IPS-18a (cell line): ENCODE data around the gene CD300LG.
"Not testable (repeated sequence)": the region's sequence is repeated elsewhere in the genome, so short reads cannot be mapped to it uniquely, and the experiment has no call there.

Experiments used
- H3K27ac ChIP-seq: one replicate; pipeline ENCODE4 v1.5.1; 2013; ENCODE audit warnings: low read length
- H3K27me3 ChIP-seq: one replicate; pipeline ENCODE4 v1.6.1; 2013; ENCODE audit warnings: mild to moderate bottlenecking, low read length; ENCODE audit not compliant: control insufficient read depth, insufficient read depth
- H3K36me3 ChIP-seq: one replicate; pipeline ENCODE4 v1.6.1; 2013; ENCODE audit warnings: low read depth, low read length; ENCODE audit not compliant: control insufficient read depth
- H3K4me1 ChIP-seq: one replicate; pipeline ENCODE4 v1.6.1; 2013; ENCODE audit warnings: low read depth, low read length; ENCODE audit not compliant: control insufficient read depth
- H3K4me3 ChIP-seq: one replicate; pipeline ENCODE4 v1.5.1; 2013; ENCODE audit warnings: low read length
- H3K9ac ChIP-seq: one replicate; pipeline ENCODE4 v1.6.1; 2013; ENCODE audit warnings: mild to moderate bottlenecking, low read length, moderate library complexity
- H3K9me3 ChIP-seq: one replicate; pipeline ENCODE4 v1.6.1; 2013; ENCODE audit warnings: low read depth, low read length; ENCODE audit not compliant: control insufficient read depth

The CD300LG gene

DNA sequence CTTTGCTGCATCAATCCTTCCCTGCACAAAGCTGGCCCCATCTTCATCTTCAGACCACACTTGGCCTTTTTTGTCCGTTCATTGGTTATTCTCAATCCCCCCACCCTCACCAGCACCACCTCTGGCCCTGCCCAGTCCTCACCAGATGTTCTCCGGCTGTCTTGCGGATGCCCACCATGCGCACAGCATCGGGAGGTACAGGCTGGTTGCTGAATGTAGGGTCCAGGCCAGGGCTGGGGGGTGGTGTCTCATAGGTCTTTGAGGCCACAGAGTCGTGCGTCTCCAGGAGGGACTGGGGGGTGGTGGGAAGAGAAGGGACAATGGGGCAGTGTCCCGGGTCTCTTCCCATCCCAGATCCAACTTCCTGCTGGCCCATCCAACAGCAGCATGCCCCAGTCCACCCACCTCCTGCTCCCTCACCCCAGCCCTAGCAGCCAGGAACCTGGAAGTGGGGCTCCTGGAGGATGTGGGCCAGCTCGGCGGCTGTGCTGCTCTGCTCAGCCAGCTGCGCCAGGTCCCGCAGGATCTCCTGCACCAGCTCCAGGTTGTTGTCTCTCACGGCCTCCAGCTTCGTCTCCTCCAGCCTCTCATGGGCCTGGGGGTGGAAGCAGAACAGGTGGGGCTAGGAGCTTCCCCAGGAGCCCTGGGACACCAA, 35.9 kb downstream of the CD300LG start:
- no peak overlapping the region for H3K4me3 ChIP-seq
- no peak overlapping the region for H3K27ac ChIP-seq
- no peaks in the 10 kb centered on the region for H3K27me3 ChIP-seq
- H3K4me1 ChIP-seq, result peaks cover 10% of the 10 kb centered on the region
- no peaks in the 10 kb centered on the region for H3K9me3 ChIP-seq
- no peaks in the 10 kb centered on the region for H3K36me3 ChIP-seq
- H3K9ac ChIP-seq, result no peak overlapping the region

DNA sequence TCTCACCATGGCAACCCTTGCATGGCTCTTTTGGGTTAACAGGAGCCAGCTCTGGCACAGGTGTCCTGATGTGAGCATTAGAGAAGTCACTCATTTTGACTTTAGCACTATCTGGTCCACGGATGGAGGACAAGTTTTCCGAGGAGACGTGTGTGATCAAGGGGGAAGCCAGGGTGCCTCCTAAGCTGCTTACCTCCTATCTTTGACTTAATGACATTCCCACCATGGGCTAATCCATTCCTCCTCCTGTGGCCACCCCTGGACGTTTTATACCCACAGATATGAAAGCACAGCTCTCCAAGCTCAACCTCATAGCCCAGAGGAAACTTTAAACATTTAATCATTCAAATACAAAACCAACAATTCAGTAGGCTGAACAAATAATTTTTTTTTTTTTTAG, 41.6 kb downstream of the CD300LG start:
- Histone ChIP-seq H3K27ac (no peak overlapping the region), H3K27me3 (no peaks in the 10 kb centered on the region), H3K36me3 (no peaks in the 10 kb centered on the region), H3K9me3 (no peaks in the 10 kb centered on the region), H3K4me3 (no peak overlapping the region), H3K9ac (no peak overlapping the region), H3K4me1 (peaks cover 22% of the 10 kb centered on the region)

DNA sequence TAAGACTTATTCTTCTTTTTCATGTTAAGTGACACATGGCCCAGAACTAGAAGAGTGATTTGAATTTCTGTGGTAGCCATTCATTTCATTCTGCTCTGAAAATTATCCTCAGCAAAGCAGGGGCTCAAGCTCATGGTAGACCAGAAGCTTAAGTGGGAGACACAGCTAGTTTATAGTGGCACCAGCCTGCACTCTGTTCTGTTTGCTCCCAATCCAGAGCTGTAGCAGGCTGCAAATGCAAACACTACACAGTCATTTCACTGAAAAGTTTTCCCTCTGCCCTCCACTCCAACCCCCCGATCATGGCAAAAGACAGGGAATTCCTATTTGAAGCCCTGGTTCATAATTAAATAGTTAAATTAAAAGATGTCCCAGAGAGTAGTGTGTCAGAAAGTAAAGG, 43.3 kb downstream of the CD300LG start:
- Histone ChIP-seq H3K36me3 (no peaks in the 10 kb centered on the region), H3K4me3 (no peak overlapping the region), H3K9me3 (no peaks in the 10 kb centered on the region), H3K27me3 (no peaks in the 10 kb centered on the region), H3K27ac (no peak overlapping the region), H3K4me1 (peaks cover 23% of the 10 kb centered on the region), H3K9ac (no peak overlapping the region)

DNA sequence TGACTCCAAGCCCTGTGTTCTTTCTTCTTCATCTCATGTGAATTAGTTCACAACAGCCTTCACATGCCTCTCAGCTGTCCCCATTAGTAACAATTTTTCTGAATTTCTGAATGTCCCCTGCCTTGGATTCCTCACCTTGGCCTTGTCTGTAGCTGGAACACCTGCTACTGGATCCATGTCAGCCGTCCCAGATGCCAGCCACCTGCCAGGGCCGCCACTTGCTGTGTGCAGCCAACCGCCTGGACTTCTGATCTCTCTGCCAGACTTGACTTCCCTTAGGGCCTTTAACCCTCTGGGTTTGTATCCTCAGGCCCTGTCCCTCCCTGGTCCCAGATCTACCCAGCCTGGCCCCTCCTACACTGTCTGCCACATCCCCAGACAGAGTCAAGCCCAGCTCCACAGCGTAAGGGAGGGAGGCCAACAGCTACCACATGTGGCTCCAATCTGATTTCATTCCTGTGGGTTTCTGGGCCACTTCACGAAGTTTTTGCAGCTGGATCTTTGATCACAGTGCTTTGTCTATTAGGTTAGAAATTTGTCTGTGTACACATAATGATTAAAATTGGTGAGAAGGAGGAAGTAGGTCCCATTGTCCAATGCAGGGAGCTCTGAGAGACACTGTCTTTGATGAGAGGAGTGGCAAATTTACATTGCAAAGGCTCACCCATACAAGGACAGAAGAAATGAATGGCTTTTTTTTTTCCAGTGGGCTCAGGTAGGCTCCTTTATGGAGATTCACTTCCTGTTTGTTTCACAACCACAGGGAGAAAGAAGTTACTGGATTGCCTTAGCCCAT, 45.1 kb downstream of the CD300LG start:
- no peak overlapping the region for H3K27ac ChIP-seq
- H3K9me3 ChIP-seq, result no peaks in the 10 kb centered on the region
- peaks cover 20% of the 10 kb centered on the region for H3K4me1 ChIP-seq
- peak overlapping the region; percentile 29 for H3K9ac ChIP-seq
- no peak overlapping the region for H3K4me3 ChIP-seq
- no peaks in the 10 kb centered on the region for H3K27me3 ChIP-seq
- H3K36me3 ChIP-seq, result no peaks in the 10 kb centered on the region

DNA sequence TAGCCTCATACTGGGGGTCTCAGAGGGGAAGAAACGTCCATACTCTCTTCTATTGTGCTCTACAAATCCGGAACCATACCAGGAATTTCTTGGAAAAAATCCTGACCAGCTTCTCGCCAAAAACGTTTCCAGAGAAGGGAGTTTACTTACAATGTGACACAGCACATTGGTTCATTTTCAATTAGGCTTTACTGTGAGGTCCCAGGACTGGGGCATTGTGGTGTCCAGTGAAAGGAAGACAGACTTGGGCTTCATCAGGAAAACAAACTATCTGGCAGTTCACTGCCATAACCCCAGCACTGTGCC, 45.6 kb downstream of the CD300LG start:
- Histone ChIP-seq H3K9ac (peak overlapping the region; percentile 29), H3K36me3 (no peaks in the 10 kb centered on the region), H3K9me3 (no peaks in the 10 kb centered on the region), H3K27me3 (no peaks in the 10 kb centered on the region), H3K27ac (no peak overlapping the region), H3K4me1 (peaks cover 20% of the 10 kb centered on the region), H3K4me3 (no peak overlapping the region)

DNA sequence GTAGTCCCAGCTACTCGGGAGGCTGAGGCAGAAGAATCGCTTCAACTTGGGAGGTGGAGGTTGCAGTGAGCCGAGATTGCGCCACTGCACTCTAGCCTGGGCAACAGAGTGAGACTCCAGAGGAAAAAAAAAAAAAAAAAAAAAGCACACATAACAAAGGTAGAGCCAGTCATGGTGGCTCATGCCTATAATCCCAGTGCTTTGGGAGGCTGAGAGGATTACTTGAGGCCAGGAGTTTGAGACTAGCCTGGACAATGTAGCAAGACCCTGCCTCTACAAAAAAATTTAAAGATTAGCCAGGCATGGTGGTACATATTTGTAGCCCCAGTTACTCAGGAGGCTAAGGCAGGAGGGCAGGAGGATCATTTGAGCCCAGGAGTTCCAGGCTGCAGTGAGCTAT, 47.5 kb downstream of the CD300LG start:
- H3K27me3 ChIP-seq, result not testable (repeated sequence)

DNA sequence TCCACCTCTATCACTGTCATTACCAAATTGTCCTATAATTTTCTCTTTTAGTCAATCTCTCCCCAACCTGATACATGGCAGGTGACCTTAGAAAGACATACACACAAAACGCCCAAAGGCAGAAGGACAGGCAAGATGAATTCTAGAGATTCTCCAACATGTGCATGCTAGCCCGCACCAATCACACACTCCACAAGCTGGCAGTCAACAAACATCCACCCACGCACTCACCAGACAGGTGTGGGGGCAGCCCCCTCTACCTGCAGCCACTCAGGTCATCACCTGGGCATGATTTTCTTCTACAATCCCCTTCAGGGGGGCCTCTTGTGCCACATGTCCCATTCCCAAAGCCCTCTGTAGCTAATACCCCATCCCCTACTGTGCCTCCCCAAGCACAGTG, 50.9 kb downstream of the CD300LG start:
- Histone ChIP-seq H3K9ac (no peak overlapping the region), H3K36me3 (no peaks in the 10 kb centered on the region), H3K4me1 (peaks cover 26% of the 10 kb centered on the region), H3K4me3 (no peak overlapping the region), H3K27me3 (peaks cover 7% of the 10 kb centered on the region), H3K9me3 (no peaks in the 10 kb centered on the region), H3K27ac (no peak overlapping the region)

More for the DNA sequence above, 47.5 kb downstream of the CD300LG start:
- H3K27ac ChIP-seq, H3K36me3 ChIP-seq, H3K9me3 ChIP-seq, H3K4me3 ChIP-seq, H3K9ac ChIP-seq: not testable (repeated sequence)
- H3K4me1 ChIP-seq, result peaks cover 22% of the 10 kb centered on the region

DNA sequence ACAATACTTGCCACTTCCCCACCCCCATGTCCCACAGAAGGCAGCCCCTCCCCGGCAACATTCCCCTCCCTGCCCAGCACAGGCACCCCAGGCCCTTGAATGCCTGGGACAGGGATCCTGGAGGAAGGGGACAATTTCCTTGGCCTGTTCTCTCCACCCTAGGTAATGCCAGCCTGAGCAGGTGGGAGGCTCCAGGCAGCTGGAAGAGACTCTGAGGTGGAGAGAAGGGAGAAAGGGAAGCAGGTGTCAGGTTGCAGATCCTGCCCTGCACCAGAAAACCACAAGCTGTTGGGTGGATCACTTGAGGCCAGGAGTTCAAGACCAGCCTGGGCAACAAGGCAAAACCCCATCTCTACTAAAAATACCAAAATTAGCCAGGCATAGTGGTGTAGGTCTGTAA, 51.5 kb downstream of the CD300LG start:
- H3K4me3 ChIP-seq, result no peak overlapping the region
- H3K4me1 ChIP-seq, result peaks cover 20% of the 10 kb centered on the region
- H3K9ac ChIP-seq, result no peak overlapping the region
- H3K27me3 ChIP-seq, result peaks cover 7% of the 10 kb centered on the region
- H3K9me3 ChIP-seq, result no peaks in the 10 kb centered on the region
- H3K36me3 ChIP-seq, result no peaks in the 10 kb centered on the region
- no peak overlapping the region for H3K27ac ChIP-seq

DNA sequence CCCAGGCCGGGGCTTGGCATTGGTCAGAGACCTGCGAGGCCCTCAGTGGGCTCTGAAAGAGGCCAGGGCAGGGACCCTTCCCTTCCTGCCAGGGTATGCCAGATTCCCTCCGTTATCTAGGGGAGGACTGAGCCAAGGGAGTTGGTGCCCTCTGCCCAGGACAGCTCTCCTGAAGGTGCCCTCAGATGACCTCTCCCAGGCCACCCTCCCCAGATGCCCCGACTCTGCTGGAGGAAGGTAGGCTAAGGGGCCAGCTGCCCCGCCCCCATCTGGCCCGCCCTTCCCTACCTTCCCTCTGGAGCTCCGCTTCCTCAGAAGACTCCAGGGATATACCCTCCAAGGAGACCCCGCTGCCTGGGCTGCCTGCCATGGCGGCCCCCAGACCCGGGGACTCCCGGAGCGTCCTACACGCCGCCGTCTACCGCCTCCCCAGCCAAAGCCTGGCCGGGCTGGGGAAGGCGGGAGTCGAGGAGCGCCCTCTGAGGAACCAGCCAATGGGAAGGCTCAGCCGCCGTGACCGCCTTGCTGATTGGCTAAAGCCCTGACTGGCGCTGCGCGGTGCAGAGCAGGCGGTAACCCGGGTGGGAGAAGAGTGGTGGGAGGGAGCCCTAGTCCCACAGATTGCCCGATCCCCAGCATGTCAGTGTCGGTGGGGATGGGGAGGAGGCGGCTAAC, 53.3 kb downstream of the CD300LG start:
- Histone ChIP-seq H3K36me3 (no peaks in the 10 kb centered on the region), H3K27ac (no peak overlapping the region), H3K9ac (no peak overlapping the region)

DNA sequence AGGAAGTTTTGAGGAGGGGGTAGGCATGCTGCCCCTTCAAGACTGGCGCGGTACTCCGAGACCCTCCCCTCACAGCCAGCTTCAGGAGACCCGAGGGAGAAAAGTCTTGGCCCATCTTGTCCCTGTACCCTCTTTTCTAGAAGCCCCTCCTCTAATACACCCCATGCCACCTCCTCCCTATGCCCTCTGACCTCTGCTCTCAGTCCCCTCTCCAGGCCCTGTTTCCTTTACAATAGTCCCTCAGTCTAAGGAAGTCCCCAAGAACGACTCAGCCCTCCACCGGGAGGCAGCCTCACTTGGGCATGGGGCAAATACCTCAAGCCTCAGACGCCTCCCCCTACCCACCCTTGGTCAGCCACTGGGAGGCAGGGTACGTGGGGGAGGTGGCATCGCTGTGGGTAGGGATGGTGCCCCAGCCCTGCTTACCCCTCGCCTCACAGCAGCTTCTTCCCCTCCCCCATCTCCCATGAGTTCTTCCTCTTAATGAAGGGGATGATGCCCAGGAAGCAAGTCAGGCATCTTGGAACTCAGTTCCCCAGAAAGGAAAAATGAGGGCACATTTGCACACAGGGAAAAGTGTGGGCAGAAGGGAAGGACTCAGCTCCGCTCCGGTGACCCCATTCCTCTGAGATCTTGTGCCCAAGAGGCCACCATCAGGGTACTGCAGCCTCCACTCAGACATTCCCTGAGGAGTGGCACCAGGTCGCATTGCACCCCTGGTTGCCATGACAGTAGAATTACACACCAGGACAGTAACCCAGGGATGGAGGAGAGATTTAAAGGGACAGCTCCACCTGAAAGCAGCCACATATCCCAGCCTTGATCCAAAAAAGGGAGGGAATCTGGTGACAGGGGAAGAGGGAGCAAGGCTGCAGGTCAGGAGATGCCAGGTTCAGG, 54.1 kb downstream of the CD300LG start:
- Histone ChIP-seq H3K4me3 (peak overlapping the region; percentile 66), H3K9ac (no peak overlapping the region), H3K4me1 (peaks cover 28% of the 10 kb centered on the region), H3K9me3 (no peaks in the 10 kb centered on the region), H3K27ac (no peak overlapping the region), H3K27me3 (peaks cover 18% of the 10 kb centered on the region), H3K36me3 (no peaks in the 10 kb centered on the region)

More for the DNA sequence above, 53.3 kb downstream of the CD300LG start:
- Histone ChIP-seq H3K4me1 (peaks cover 21% of the 10 kb centered on the region), H3K9me3 (no peaks in the 10 kb centered on the region), H3K27me3 (peaks cover 10% of the 10 kb centered on the region), H3K4me3 (peak overlapping the region; percentile 66)
